HCT116 (cell line): ENCODE results near the gene GLIPR1. TPM values are rescaled to one million over a fixed set of nuclear protein-coding genes. Genes with fewer than 3 reads are reported as not detected.

Source experiments
- ATAC-seq: fragments of 200-7000 bp; cut with Tn5 transposase; 2 replicates; pipeline ENCODE4 v1.9.1; 2020; ENCODE audit warnings: mild to moderate bottlenecking, moderate library complexity
- BruUV-seq: library from RNA; stranded (reverse); fragments of 400-500 nt; replicated peaks from 2 replicates; lab custom pipeline; 2021; lab: Mats Ljungman, UMichigan
- CTCF ChIA-PET: fragments of 300-600 bp; sonication (Branson Sonifier 250); formaldehyde crosslinking; loops from one replicate; lab custom pipeline; 2021; ENCODE audit warnings: antibody characterized with exemption; lab: Charles Lee
- POLR2A ChIA-PET: fragments of 300-600, 350-600 bp; sonication (Branson Sonifier 250); formaldehyde crosslinking; loops from one replicate; lab custom pipeline; 2021; ENCODE audit warnings: antibody characterized with exemption; lab: Charles Lee
- RAD21 ChIA-PET, 2 experiments: fragments of 300-600 bp; sonication (Branson Sonifier 250); formaldehyde crosslinking; loops; one replicate each; lab custom pipeline; 2023; ENCODE audit warnings: low total read pairs in 2 of 2; ENCODE audit not compliant: uncharacterized antibody in 2 of 2, unreplicated experiment in 2 of 2, low non-redundant PET in 1 of 2; lab: Charles Lee
- DNase-seq: peaks from one replicate; pipeline ENCODE4 v3.0.0-alpha.2; 2010; ENCODE audit warnings: low read depth, low spot score
- H2AFZ ChIP-seq: fragments of 200-600 bp; shearing (Covaris generic), sonication (generic); 2 replicates; pipeline ENCODE4 v1.6.1; 2017; ENCODE audit warnings: low read depth, mixed run types, mixed read lengths, antibody characterized with exemption, low read length; ENCODE audit not compliant: poor library complexity, severe bottlenecking
- H3K27ac ChIP-seq: 2 replicates; pipeline ENCODE4 v1.5.1; 2012; ENCODE audit warnings: low read depth, low read length
- H3K27me3 ChIP-seq: fragments of 200-600 bp; sonication (generic); 2 replicates; pipeline ENCODE4 v1.6.1; 2016; ENCODE audit warnings: mixed run types, low read length, mixed read lengths; ENCODE audit not compliant: insufficient read depth
- H3K36me3 ChIP-seq, 2 experiments: fragments of 200-500 bp in 1 of 2; fragments of 200-600 bp in 1 of 2; sonication (Bioruptor generic) in 1 of 2; sonication (generic) in 1 of 2; 2 replicates each; pipeline versions ENCODE4 v1.5.1 to v1.6.1; 2014 to 2016; ENCODE audit warnings: low read length in 2 of 2, inconsistent platforms in 1 of 2, mixed read lengths in 1 of 2, mixed run types in 1 of 2; ENCODE audit not compliant: insufficient read depth in 2 of 2, control insufficient read depth in 1 of 2
- H3K4me1 ChIP-seq, 2 experiments: fragments of 200-600 bp in 1 of 2; sonication (generic) in 1 of 2; 2 replicates each; pipeline versions ENCODE4 v1.5.1 to v1.6.1; 2012 to 2017; ENCODE audit warnings: low read length in 2 of 2, inconsistent platforms in 1 of 2, mild to moderate bottlenecking in 1 of 2, mixed read lengths in 1 of 2, mixed run types in 1 of 2, moderate library complexity in 1 of 2; ENCODE audit not compliant: insufficient read depth in 2 of 2, control insufficient read depth in 1 of 2
- H3K4me2 ChIP-seq: fragments of 200-600 bp; sonication (generic); 2 replicates; pipeline ENCODE4 v1.6.1; 2017; ENCODE audit warnings: mixed run types, low read length, mixed read lengths
- H3K4me3 ChIP-seq, 2 experiments: fragments of 200-600 bp in 1 of 2; sonication (generic) in 1 of 2; replicated peaks in 1 of 2; 2 replicates each; pipeline ENCODE4 v1.5.1; 2011 to 2016; ENCODE audit warnings: low read length in 2 of 2, control low read depth in 1 of 2, low read depth in 1 of 2, mild to moderate bottlenecking in 1 of 2, mixed read lengths in 1 of 2, mixed run types in 1 of 2
- H3K79me2 ChIP-seq: fragments of 200-600 bp; sonication (generic); 2 replicates; pipeline ENCODE4 v1.6.1; 2017; ENCODE audit warnings: mild to moderate bottlenecking, mixed run types, low read length, moderate library complexity, mixed read lengths; ENCODE audit not compliant: insufficient read depth
- H3K9ac ChIP-seq: fragments of 200-600 bp; sonication (generic); 2 replicates; pipeline ENCODE4 v1.6.1; 2016; ENCODE audit warnings: low read length, mixed read lengths
- H3K9me2 ChIP-seq: fragments of 200-600 bp; sonication (generic), shearing (Covaris generic); 2 replicates; pipeline ENCODE4 v1.6.1; 2017; ENCODE audit warnings: mixed run types, mild to moderate bottlenecking, moderate library complexity; ENCODE audit not compliant: insufficient read depth
- H3K9me3 ChIP-seq, 2 experiments: fragments of 200-500 bp in 1 of 2; fragments of 200-600 bp in 1 of 2; sonication (Bioruptor generic) in 1 of 2; sonication (generic) in 1 of 2; 2 replicates each; pipeline ENCODE4 v1.6.1; 2014 to 2017; ENCODE audit warnings: low read length in 2 of 2, mixed read lengths in 2 of 2, inconsistent platforms in 1 of 2, low read depth in 1 of 2, mild to moderate bottlenecking in 1 of 2, mixed run types in 1 of 2, moderate library complexity in 1 of 2; ENCODE audit not compliant: control insufficient read depth in 1 of 2, insufficient read depth in 1 of 2
- H4K20me1 ChIP-seq: fragments of 200-600 bp; sonication (generic), shearing (Covaris generic); 2 replicates; pipeline ENCODE4 v1.6.1; 2017; ENCODE audit warnings: mixed run types, mild to moderate bottlenecking, moderate library complexity; ENCODE audit not compliant: insufficient read depth
- CBX3 ChIP-seq: IDR thresholded peaks from 2 replicates; pipeline ENCODE4 v1.6.1; 2012; ENCODE audit warnings: low read depth
- EGR1 ChIP-seq: IDR thresholded peaks from 2 replicates; pipeline ENCODE4 v1.6.1; 2012; ENCODE audit warnings: low read depth
- ELF1 ChIP-seq: IDR thresholded peaks from 2 replicates; pipeline ENCODE4 v1.6.1; 2012; ENCODE audit warnings: low read depth, borderline replicate concordance
- MAX ChIP-seq: IDR thresholded peaks from 2 replicates; pipeline ENCODE4 v1.6.1; 2012
- SRF ChIP-seq: IDR thresholded peaks from 2 replicates; pipeline ENCODE4 v1.6.1; 2012; ENCODE audit warnings: low read depth
- YY1 ChIP-seq: IDR thresholded peaks from 2 replicates; pipeline ENCODE4 v1.6.1; 2011; ENCODE audit warnings: low read length, low read depth, moderate library complexity, mild to moderate bottlenecking; ENCODE audit not compliant: insufficient replicate concordance; ENCODE audit errors: extremely low read depth
- intact Hi-C: fragments of 100-400 bp; cut with micrococcal nuclease; formaldehyde crosslinking; loops from 2 replicates; pipeline ENCODE4 v1.10.0; 2022
- total RNA-seq: library from RNA; stranded (reverse); gene quantifications from one replicate; pipeline ENCODE4 v1.2.1, GENCODE V29; 2021; ENCODE audit not compliant: unreplicated experiment

GLIPR1 gene
- total RNA-seq, 1 experiment from 2014 or later = 0.39 TPM

- H3K9ac ChIP-seq = no peak overlapping the region
- no peaks in the 10 kb centered on the region for H3K9me3 ChIP-seq
- ChIA-PET CTCF (no interaction called here), RAD21 (no interaction called here), POLR2A (no interaction called here)
- no peaks in the 10 kb centered on the region for H3K27me3 ChIP-seq
- peak overlapping the region; percentile 17; the same call in 1 of the 2 replicates for H3K27ac ChIP-seq
- no peak overlapping the region for H2AFZ ChIP-seq
- no peaks in the 10 kb centered on the region for H3K9me2 ChIP-seq
- peaks cover 49% of the 10 kb centered on the region in 2 experiments for H3K4me1 ChIP-seq
- no peak overlapping the region for H3K4me2 ChIP-seq
- intact Hi-C loops = no loop called here
- no peaks in the 10 kb centered on the region for H3K79me2 ChIP-seq
- TF ChIP-seq SRF (no peak), EGR1 (no peak), MAX (no peak), YY1 (no peak), CBX3 (no peak), ELF1 (no peak)
- H4K20me1 ChIP-seq = no peaks in the 10 kb centered on the region
- ATAC-seq = no peak
- no peak overlapping the region for H3K4me3 ChIP-seq
- H3K36me3 ChIP-seq = no peaks in the 10 kb centered on the region
- DNase-seq = no peak
- no TSS peak for BruUV-seq
These were observed 69.4 kb downstream of the GLIPR1 start for GRCh38 chr12:75549989-75550388.

- H3K27me3 ChIP-seq = no peaks in the 10 kb centered on the region
- no peak for TF ChIP-seq ELF1
- TF ChIP-seq, all 23 proteins: peak for 0
- H2AFZ ChIP-seq = no peak overlapping the region
- no peaks in the 10 kb centered on the region for H4K20me1 ChIP-seq
- intact Hi-C loops = no loop called here
- H3K79me2 ChIP-seq = no peaks in the 10 kb centered on the region
- H3K9me3 ChIP-seq = no peaks in the 10 kb centered on the region
- peak overlapping the region; percentile 17; the same call in 1 of the 2 replicates for H3K27ac ChIP-seq
- ATAC-seq (no peak), DNase-seq (no peak)
- BruUV-seq = no TSS peak
- RAD21 ChIA-PET = no interaction called here
- peaks cover 49% of the 10 kb centered on the region in 2 experiments for H3K4me1 ChIP-seq
- no peak overlapping the region for H3K9ac ChIP-seq
- no peaks in the 10 kb centered on the region for H3K9me2 ChIP-seq
- no peaks in the 10 kb centered on the region for H3K36me3 ChIP-seq
- H3K4me2 ChIP-seq = no peak overlapping the region
- H3K4me3 ChIP-seq = no peak overlapping the region
- POLR2A ChIA-PET = no interaction called here
- CTCF ChIA-PET = no interaction called here
These were observed 70.1 kb downstream of the GLIPR1 start for GRCh38 chr12:75550401-75551240.
